GM19240 (cell line): ENCODE results near the gene LAMB4.

ENCODE experiments used
- DNase-seq: peaks from one replicate; pipeline ENCODE4 v3.0.0; 2011; ENCODE audit warnings: low spot score; ENCODE audit not compliant: insufficient read length

LAMB4 gene

GRCh38 chr7:108014215-108014614 lies 115.9 kb downstream of the LAMB4 start:
- no peak for DNase-seq

- DNase-seq: no peak
These were observed 117.4 kb downstream of the LAMB4 start for GRCh38 chr7:108012499-108013430.

GRCh38 chr7:108010377-108010776 lies 119.8 kb downstream of the LAMB4 start:
- DNase-seq: no peak

- DNase-seq: no peak
These were observed 120.3 kb downstream of the LAMB4 start for GRCh38 chr7:108009873-108010272.

GRCh38 chr7:108008827-108009226 lies 121.3 kb downstream of the LAMB4 start:
- no peak for DNase-seq

- no peak for DNase-seq
These were observed 121.9 kb downstream of the LAMB4 start for GRCh38 chr7:108008240-108008639.

GRCh38 chr7:108007762-108008161 lies 122.4 kb downstream of the LAMB4 start:
- DNase-seq: no peak

- DNase-seq: no peak
These were observed 122.9 kb downstream of the LAMB4 start for GRCh38 chr7:108007261-108007660.

- DNase-seq: no peak
These were observed 125.7 kb downstream of the LAMB4 start for GRCh38 chr7:108004220-108005142.

- DNase-seq: no peak
These were observed 126.6 kb downstream of the LAMB4 start for GRCh38 chr7:108003599-108003935.

- no peak for DNase-seq
These were observed 127.2 kb downstream of the LAMB4 start, which contains the start of gene LAMB1 for GRCh38 chr7:108002726-108003598. Gene LAMB1, minus strand, starts transcription at chr7:108003161. Its CDS starts 276 bp downstream, at chr7:108002885.

- DNase-seq: no peak
These were observed 128.1 kb downstream of the LAMB4 start for GRCh38 chr7:108001764-108002725.

GRCh38 chr7:108000875-108001763 lies 129.0 kb downstream of the LAMB4 start:
- DNase-seq: no peak

GRCh38 chr7:107999779-108000560 lies 130.2 kb downstream of the LAMB4 start:
- DNase-seq: no peak

GRCh38 chr7:107998660-107999480 lies 131.3 kb downstream of the LAMB4 start:
- no peak for DNase-seq

GRCh38 chr7:107998150-107998549 lies 132.0 kb downstream of the LAMB4 start:
- no peak for DNase-seq
